HepG2 (cell line): ENCODE data around the gene PDYN. TPM values are rescaled to one million over a fixed set of nuclear protein-coding genes. Genes with fewer than 3 reads are reported as not detected.

Experiments
- ASH2L ChIP-seq: fragments of 300-600, 200-600 bp; sonication (generic); IDR thresholded peaks from 2 replicates; pipeline ENCODE4 v1.7.0; 2017; ENCODE audit warnings: low read depth, mild to moderate bottlenecking, moderate library complexity, mixed read lengths, low read length; ENCODE audit not compliant: insufficient read length
- ATF5 ChIP-seq: sonication (generic); formaldehyde crosslinking; IDR thresholded peaks from 2 replicates; pipeline ENCODE4 v1.4.0; 2020; ENCODE audit warnings: mild to moderate bottlenecking, low read depth, missing genetic modification reagents
- CREB1 ChIP-seq, 2 experiments: fragments of 450-650 bp in 1 of 2; IDR thresholded peaks; 2 replicates each; pipeline ENCODE4 v1.6.1; 2016 to 2017; ENCODE audit warnings: control low read depth in 1 of 2, mild to moderate bottlenecking in 1 of 2, missing compliant biosample characterization in 1 of 2, missing genetic modification characterization in 1 of 2
- MIER2 ChIP-seq: IDR thresholded peaks from 2 replicates; pipeline ENCODE4 v1.6.1; 2016; ENCODE audit warnings: missing biosample characterization, missing genetic modification reagents
- NCOR1 ChIP-seq: fragments of 200-600 bp; sonication (generic); IDR thresholded peaks from 2 replicates; pipeline ENCODE4 v1.7.0; 2017; ENCODE audit warnings: antibody characterized with exemption, low read length, borderline replicate concordance
- NFATC3 ChIP-seq: sonication (generic); formaldehyde crosslinking; IDR thresholded peaks from 2 replicates; pipeline ENCODE4 v1.5.1; 2020; ENCODE audit warnings: mild to moderate bottlenecking, missing genetic modification reagents
- PBX2 ChIP-seq: IDR thresholded peaks from 2 replicates; pipeline ENCODE4 v1.6.1; 2016; ENCODE audit warnings: control low read depth
- RFX3 ChIP-seq: IDR thresholded peaks from 2 replicates; pipeline ENCODE4 v1.6.1; 2016; ENCODE audit warnings: missing biosample characterization, missing genetic modification reagents
- SP4 ChIP-seq: sonication (generic); formaldehyde crosslinking; IDR thresholded peaks from 2 replicates; pipeline ENCODE4 v1.8.1; 2023; ENCODE audit warnings: mild to moderate bottlenecking, missing genetic modification reagents
- TGIF2 ChIP-seq: IDR thresholded peaks from 2 replicates; pipeline ENCODE4 v1.6.1; 2016; ENCODE audit warnings: control low read depth, missing compliant biosample characterization
- ZBTB20 ChIP-seq: sonication (generic); formaldehyde crosslinking; IDR thresholded peaks from 2 replicates; pipeline ENCODE4 v1.8.1; 2023; ENCODE audit warnings: missing genetic modification reagents, low read depth, mild to moderate bottlenecking, borderline replicate concordance
- ZNF205 ChIP-seq: IDR thresholded peaks from 2 replicates; pipeline ENCODE4 v1.6.1; 2018; ENCODE audit warnings: missing biosample characterization, missing genetic modification reagents
- ZNF225 ChIP-seq: sonication (generic); formaldehyde crosslinking; IDR thresholded peaks from 2 replicates; pipeline ENCODE4 v1.4.0; 2020; ENCODE audit warnings: mild to moderate bottlenecking, missing genetic modification reagents
- ZNF264 ChIP-seq: sonication (generic); formaldehyde crosslinking; IDR thresholded peaks from 2 replicates; pipeline ENCODE4 v1.4.0; 2020; ENCODE audit warnings: missing genetic modification reagents
- ZNF34 ChIP-seq: sonication (generic); formaldehyde crosslinking; IDR thresholded peaks from 2 replicates; pipeline ENCODE4 v1.4.0; 2020; ENCODE audit warnings: mild to moderate bottlenecking, missing genetic modification reagents, borderline replicate concordance
- ZNF503 ChIP-seq: sonication (generic); formaldehyde crosslinking; IDR thresholded peaks from 2 replicates; pipeline ENCODE4 v1.4.0; 2020; ENCODE audit warnings: missing genetic modification reagents
- ZNF530 ChIP-seq: sonication (generic); formaldehyde crosslinking; IDR thresholded peaks from 2 replicates; pipeline ENCODE4 v1.5.0; 2020; ENCODE audit warnings: low read depth, mild to moderate bottlenecking, missing genetic modification reagents
- ZNF598 ChIP-seq: sonication (generic); formaldehyde crosslinking; IDR thresholded peaks from 2 replicates; pipeline ENCODE4 v1.5.1; 2020; ENCODE audit warnings: mild to moderate bottlenecking, missing genetic modification reagents, borderline replicate concordance
- ZNF605 ChIP-seq: sonication (generic); formaldehyde crosslinking; IDR thresholded peaks from 2 replicates; pipeline ENCODE4 v1.8.0; 2022; ENCODE audit warnings: mild to moderate bottlenecking, missing genetic modification reagents
- ZNF674 ChIP-seq: sonication (generic); formaldehyde crosslinking; IDR thresholded peaks from 2 replicates; pipeline ENCODE4 v1.5.0; 2020; ENCODE audit warnings: low read depth, mild to moderate bottlenecking, missing genetic modification reagents
- ZNF773 ChIP-seq: sonication (generic); formaldehyde crosslinking; IDR thresholded peaks from 2 replicates; pipeline ENCODE4 v1.4.0; 2020; ENCODE audit warnings: missing genetic modification reagents, borderline replicate concordance
- polyA plus RNA-seq, 8 experiments: library from polyadenylated mRNA; depleted of rRNA in 3 of 8; stranded (reverse) in 7 of 8; unstranded in 1 of 8; fragments of >200 nt; fragmentation: Illumina TruSeq in 4 of 8; extraction: Trizol in 4 of 8; gene quantifications; 2 replicates each; pipeline versions ENCODE4 v1.2.1 to v1.2.3, GENCODE V29; 2011 to 2016; ENCODE audit warnings: low read depth in 4 of 8, missing spikeins in 1 of 8, mixed read lengths in 1 of 8; ENCODE audit not compliant: insufficient read depth in 1 of 8
- total RNA-seq, 5 experiments: library from RNA; depleted of rRNA; stranded (reverse); fragments of >200 nt; fragmentation: Illumina TruSeq; extraction: Trizol; gene quantifications; 2 replicates each; pipeline ENCODE4 v1.2.3, GENCODE V29; 2016; ENCODE audit warnings: low read depth in 1 of 5
- TF ChIP-seq, protein P1 (sequence below): sonication (generic); formaldehyde crosslinking; IDR thresholded peaks from 2 replicates; pipeline ENCODE4 v1.5.0; 2020; ENCODE audit warnings: missing genetic modification reagents
- TF ChIP-seq, protein P2 (sequence below): sonication (generic); formaldehyde crosslinking; IDR thresholded peaks from 2 replicates; pipeline ENCODE4 v1.4.0; 2020; ENCODE audit warnings: missing genetic modification reagents

Gene PDYN
- total and polyA plus RNA-seq, 2 of the 13 experiments (the other 11 are each of a cell fraction or from before 2014, with no cell fraction given): not detected

- TF ChIP-seq ZNF674 (CRISPR knock-in tag) (peak; percentile 90; the same call in 1 of the 2 replicates), NCOR1 (no peak), SP4 (peak; percentile 73), TGIF2 (peak; percentile 100), MIER2 (CRISPR knock-in tag) (peak; percentile 100), ZNF530 (CRISPR knock-in tag) (peak; percentile 96), CREB1 (IDR thresholded peaks at IDR 0.05) (no peak), CREB1 (CRISPR knock-in tag; IDR thresholded peaks at IDR 0.05) (no peak), ZNF205 (CRISPR knock-in tag) (peak; percentile 96), ZNF34 (peak; percentile 65; the same call in 1 of the 2 replicates), ATF5 (CRISPR knock-in tag) (peak; percentile 95; the same call in 1 of the 2 replicates), ASH2L (no peak), NFATC3 (CRISPR knock-in tag) (peak; percentile 73; the same call in 1 of the 2 replicates), ZNF503 (CRISPR knock-in tag) (peak; percentile 86; the same call in 1 of the 2 replicates), PBX2 (CRISPR knock-in tag) (no peak), ZNF264 (CRISPR knock-in tag) (peak; percentile 96), ZNF598 (CRISPR knock-in tag) (peak; percentile 94; the same call in 1 of the 2 replicates), RFX3 (CRISPR knock-in tag) (peak; percentile 66; the same call in 1 of the 2 replicates), ZNF773 (CRISPR knock-in tag) (peak; percentile 99), ZNF605 (peak; percentile 99), ZNF225 (CRISPR knock-in tag) (peak; percentile 96; the same call in 1 of the 2 replicates), ZBTB20 (peak; percentile 98; the same call in 1 of the 2 replicates)
- TF ChIP-seq, protein P1, sequence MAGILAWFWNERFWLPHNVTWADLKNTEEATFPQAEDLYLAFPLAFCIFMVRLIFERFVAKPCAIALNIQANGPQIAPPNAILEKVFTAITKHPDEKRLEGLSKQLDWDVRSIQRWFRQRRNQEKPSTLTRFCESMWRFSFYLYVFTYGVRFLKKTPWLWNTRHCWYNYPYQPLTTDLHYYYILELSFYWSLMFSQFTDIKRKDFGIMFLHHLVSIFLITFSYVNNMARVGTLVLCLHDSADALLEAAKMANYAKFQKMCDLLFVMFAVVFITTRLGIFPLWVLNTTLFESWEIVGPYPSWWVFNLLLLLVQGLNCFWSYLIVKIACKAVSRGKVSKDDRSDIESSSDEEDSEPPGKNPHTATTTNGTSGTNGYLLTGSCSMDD (CRISPR knock-in tag): 0 out of 2 replicates have a peak, but pooled peaks have one; percentile 66
- TF ChIP-seq, protein P2, sequence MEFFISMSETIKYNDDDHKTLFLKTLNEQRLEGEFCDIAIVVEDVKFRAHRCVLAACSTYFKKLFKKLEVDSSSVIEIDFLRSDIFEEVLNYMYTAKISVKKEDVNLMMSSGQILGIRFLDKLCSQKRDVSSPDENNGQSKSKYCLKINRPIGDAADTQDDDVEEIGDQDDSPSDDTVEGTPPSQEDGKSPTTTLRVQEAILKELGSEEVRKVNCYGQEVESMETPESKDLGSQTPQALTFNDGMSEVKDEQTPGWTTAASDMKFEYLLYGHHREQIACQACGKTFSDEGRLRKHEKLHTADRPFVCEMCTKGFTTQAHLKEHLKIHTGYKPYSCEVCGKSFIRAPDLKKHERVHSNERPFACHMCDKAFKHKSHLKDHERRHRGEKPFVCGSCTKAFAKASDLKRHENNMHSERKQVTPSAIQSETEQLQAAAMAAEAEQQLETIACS (CRISPR knock-in tag): no peak
These were observed 12.1 kb upstream of the PDYN start (continued) for GRCh38 chr20:2005831-2006426.
